GM21528 (cell line): ENCODE results near the gene TMEM134.
"Not testable (repeated sequence)": the region's sequence is repeated elsewhere in the genome, so short reads cannot be mapped to it uniquely, and the experiment has no call there.

Source experiments
- ATAC-seq: cut with Tn5 transposase; IDR thresholded peaks from one replicate; pipeline ENCODE4 v1.9.1; 2021; ENCODE audit warnings: mild to moderate bottlenecking, moderate library complexity; ENCODE audit not compliant: unreplicated experiment, low FRiP score

The TMEM134 gene

GRCh38 chr11:67486481-67487195 lies 17.6 kb upstream of the TMEM134 start:
- no peak for ATAC-seq

GRCh38 chr11:67485873-67486361 lies 16.9 kb upstream of the TMEM134 start:
- not testable (repeated sequence) for ATAC-seq

DNA sequence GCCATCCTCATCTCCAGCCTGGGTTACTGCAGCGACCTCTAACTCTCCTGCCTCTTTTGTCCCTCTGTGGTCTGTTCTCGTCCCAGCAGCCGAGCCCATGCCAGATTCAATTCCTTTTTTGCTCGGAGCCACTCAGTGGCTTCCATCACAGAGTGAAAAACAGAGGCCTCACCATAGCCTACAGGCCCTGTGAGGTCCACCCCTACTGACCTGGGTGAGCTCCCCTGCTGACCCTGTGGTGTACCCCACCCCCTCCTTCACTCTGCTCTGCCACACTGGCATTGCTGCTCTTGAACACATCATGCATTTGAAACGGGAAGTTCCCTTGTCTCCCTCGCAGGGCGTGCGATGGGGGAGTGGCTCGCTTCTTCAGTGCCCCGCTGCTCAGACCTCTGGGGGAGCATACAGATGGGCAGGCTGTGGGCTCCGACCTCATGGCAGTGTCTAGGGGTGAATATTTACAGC lies 15.8 kb upstream of the TMEM134 start:
- ATAC-seq: no peak

- ATAC-seq: no peak
Observed at GRCh38 chr11:67483831-67484665, 15.0 kb upstream of the TMEM134 start.

- ATAC-seq: peak; percentile 70
Observed at GRCh38 chr11:67482827-67483798, 14.1 kb upstream of the TMEM134 start, which contains the start of gene AIP. Gene AIP (plus strand): TSS chr11:67483026. CDS start chr11:67483159, 133 bp downstream.

- peak; percentile 1 for ATAC-seq
Observed at GRCh38 chr11:67482275-67482826, 13.3 kb upstream of the TMEM134 start.

DNA sequence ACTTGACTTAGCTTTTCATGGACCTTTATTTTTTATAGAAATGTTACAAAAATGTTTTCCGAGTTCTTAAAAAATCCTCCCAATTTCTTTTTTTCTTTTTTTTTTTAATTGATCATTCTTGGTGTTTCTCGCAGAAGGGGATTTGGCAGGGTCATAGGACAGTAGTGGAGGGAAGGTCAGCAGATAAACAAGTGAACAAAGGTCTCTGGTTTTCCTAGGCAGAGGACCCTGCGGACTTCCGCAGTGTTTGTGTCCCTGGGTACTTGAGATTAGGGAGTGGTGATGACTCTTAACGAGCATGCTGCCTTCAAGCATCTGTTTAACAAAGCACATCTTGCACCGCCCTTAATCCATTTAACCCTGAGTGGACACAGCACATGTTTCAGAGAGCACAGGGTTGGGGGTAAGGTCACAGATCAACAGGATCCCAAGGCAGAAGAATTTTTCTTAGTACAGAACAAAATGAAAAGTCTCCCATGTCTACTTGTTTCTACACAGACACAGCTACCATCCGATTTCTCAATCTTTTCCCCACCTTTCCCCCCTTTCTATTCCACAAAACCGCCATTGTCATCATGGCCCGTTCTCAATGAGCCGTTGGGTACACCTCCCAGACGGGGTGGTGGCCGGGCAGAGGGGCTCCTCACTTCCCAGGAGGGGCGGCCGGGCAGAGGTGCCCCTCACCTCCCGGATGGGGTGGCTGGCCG lies 8.4 kb upstream of the TMEM134 start:
- ATAC-seq: not testable (repeated sequence)

DNA sequence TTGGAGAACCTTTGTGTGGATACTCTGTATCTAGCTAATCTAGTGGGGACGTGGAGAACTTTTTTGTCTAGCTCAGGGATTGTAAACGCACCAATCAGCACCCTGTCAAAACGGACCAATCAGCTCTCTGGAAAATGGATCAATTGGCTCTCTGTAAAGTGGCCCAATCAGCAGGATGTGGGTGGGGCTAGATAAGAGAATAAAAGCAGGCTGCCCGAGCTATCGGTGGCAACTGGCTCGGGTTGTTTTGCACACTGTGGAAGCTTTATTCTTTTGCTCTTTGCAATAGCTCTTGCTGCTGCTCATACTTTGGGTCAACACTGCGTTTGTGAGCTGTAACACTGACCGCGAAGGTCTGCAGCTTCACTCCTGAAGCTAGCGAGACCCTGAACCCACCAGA lies 7.6 kb upstream of the TMEM134 start:
- not testable (repeated sequence) for ATAC-seq

DNA sequence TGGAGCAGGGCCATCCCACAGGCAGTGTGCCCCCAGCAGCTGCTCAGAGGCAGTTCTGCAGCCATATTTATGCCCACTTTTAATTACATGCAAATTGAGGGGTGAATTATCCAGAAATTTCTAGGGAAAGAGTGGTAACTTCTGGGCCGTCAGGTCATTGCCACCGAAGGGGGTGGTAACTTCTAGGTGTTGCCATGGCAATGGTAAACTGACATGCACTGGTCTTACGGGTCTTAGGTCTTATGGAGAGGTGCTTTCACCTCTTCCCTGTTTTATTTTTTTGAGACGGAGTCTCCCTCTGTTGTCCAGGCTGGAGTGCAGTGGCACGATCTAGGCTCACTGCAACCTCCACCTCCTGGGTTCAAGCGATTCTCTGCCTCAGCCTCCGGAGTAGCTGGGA lies 3.8 kb upstream of the TMEM134 start:
- ATAC-seq: no peak

GRCh38 chr11:67470337-67471002 lies 1.4 kb upstream of the TMEM134 start:
- no peak for ATAC-seq

DNA sequence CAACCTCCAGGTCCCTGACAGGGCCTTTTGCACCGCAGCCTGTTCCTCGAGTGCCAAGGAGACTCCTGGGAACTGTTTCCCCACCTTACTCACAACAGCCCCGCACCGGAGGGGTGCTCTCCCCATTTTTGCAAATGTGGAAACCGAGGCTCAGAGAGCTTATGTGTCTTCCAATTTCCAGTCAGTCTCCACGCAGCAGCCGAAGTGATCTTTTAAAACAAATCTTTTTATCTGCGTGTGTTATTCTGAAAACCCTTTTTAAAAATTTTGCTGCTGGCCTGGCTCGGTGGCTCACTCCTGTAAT lies 409 bp upstream of the TMEM134 start:
- ATAC-seq: no peak

DNA sequence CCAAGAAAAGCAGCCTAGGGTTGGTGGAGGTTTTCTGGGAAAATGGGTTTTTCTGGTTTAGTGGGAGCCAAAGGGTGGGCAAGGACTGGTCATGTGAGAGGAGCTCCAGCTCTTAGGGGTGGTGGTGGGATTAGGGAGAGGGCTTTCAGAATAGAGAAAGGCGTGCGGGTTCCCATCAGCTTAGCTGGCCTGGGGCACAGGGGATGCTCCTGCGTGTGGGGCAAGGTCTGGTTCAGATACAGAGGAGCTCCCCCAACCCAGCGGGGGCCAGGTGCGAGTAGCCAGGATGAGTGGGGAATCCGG lies 644 bp downstream of the TMEM134 start:
- ATAC-seq: no peak

GRCh38 chr11:67468056-67468455 lies 995 bp downstream of the TMEM134 start:
- no peak for ATAC-seq

- no peak for ATAC-seq
Observed at GRCh38 chr11:67466962-67467771, 1.9 kb downstream of the TMEM134 start.

DNA sequence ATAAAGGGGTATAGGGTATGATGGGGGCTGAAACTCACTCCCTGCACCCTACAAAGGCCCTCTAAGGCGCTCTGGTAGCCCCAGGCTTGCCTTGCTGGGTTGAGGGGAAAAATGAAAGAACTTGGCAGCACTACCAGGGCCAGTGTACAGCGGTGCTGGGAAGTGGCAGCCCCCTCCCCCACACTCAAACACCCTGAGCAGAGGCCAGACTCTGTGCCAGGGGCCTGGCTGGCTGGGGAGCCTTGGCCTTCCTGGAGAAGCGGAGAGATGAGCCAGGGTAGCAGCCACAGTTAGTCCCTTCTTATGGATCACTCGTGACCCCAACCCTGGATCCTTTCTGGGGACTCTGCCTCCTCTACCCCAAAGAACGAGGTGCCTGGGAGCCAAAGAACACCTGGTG lies 2.7 kb downstream of the TMEM134 start:
- ATAC-seq: no peak

GRCh38 chr11:67465530-67465929 lies 3.5 kb downstream of the TMEM134 start:
- ATAC-seq: not testable (repeated sequence)

- no peak for ATAC-seq
Observed at GRCh38 chr11:67465189-67465510, 3.9 kb downstream of the TMEM134 start.

- peak; percentile 52 for ATAC-seq
Observed at GRCh38 chr11:67464411-67465188, 4.5 kb downstream of the TMEM134 start.
